ENCODE data around the gene PELI2.

PELI2 gene

DNA sequence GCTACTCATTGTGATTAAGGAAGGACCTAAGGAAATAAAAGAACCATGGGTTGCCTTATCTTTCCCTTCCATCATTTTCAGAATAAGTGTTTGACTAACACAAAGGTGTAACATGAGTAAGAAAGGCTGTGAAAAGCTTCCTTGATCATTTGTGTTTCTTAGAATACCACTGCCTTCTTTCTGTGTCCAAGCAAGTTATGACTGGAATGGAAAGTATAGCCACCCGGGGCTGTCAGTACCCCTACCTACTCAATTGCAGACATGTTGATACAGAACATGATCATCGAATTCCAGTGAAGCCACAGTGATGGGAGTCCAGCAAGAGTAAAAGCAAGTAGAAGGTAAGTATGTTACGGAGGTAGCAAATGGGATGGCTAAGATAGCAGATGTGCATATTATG lies 209.8 kb downstream of the PELI2 start:
- no peaks in the 10 kb centered on the region for H3K9me3 ChIP-seq (ENCODE audit: control insufficient read depth, low read length)
- H3K9ac ChIP-seq (ENCODE audit: low read length), result no peak overlapping the region
- no peak overlapping the region for H3K14ac ChIP-seq (ENCODE audit: low read length in 2 of 2)
- no peak overlapping the region for H3K4ac ChIP-seq (ENCODE audit: low read depth in 1 of 2, low read length in 2 of 2)
- H3K36me3 ChIP-seq (ENCODE audit: control insufficient read depth in 1 of 2, insufficient read depth in 2 of 2, low read depth in 1 of 2, low read length in 2 of 2), result no peaks in the 10 kb centered on the region
- no peaks in the 10 kb centered on the region for H3K27me3 ChIP-seq (ENCODE audit: control insufficient read depth in 1 of 2, insufficient read depth in 1 of 2, low read length in 2 of 2)
- no peak overlapping the region for H2AFZ ChIP-seq (ENCODE audit: low read depth, low read length)
- H2BK12ac ChIP-seq (ENCODE audit: low read length in 2 of 2), result peak overlapping the region in 1 of 2 experiments; percentile 28
- no peak overlapping the region for H3K18ac ChIP-seq (ENCODE audit: low read depth in 1 of 2, low read length in 2 of 2)
- H2BK5ac ChIP-seq (ENCODE audit: low read depth, low read length, poor library complexity, severe bottlenecking), result no peak overlapping the region
- no peak overlapping the region for H2BK120ac ChIP-seq (ENCODE audit: low read depth, low read length)
- H3K79me1 ChIP-seq (replicated peaks; ENCODE audit: low read length, poor library complexity, severe bottlenecking), result no peaks in the 10 kb centered on the region
- H4K91ac ChIP-seq (ENCODE audit: low read length), result no peak overlapping the region
- no peak overlapping the region for H3K4me3 ChIP-seq (ENCODE audit: insufficient read depth in 1 of 2, low read depth in 1 of 2, low read length in 2 of 2)
- no peak overlapping the region for H2AK5ac ChIP-seq (ENCODE audit: low read length, severe bottlenecking)
- H3K23ac ChIP-seq (ENCODE audit: low read length in 2 of 2), result no peak overlapping the region
- no peak overlapping the region for H3K27ac ChIP-seq (ENCODE audit: low read length, poor library complexity, severe bottlenecking)
- H3K4me2 ChIP-seq (ENCODE audit: low read length, poor library complexity, severe bottlenecking), result no peak overlapping the region
- no peak overlapping the region for H2BK15ac ChIP-seq (ENCODE audit: low read depth, poor library complexity, severe bottlenecking)
- 97% methylated on average over 3 of the region's 3 CpGs for WGBS
- H4K8ac ChIP-seq (ENCODE audit: low read length), result no peak overlapping the region
- DNase-seq, result no peak
- peaks cover 6% of the 10 kb centered on the region for H3K4me1 ChIP-seq (ENCODE audit: control insufficient read depth, insufficient read depth, low read depth, low read length)

DNA sequence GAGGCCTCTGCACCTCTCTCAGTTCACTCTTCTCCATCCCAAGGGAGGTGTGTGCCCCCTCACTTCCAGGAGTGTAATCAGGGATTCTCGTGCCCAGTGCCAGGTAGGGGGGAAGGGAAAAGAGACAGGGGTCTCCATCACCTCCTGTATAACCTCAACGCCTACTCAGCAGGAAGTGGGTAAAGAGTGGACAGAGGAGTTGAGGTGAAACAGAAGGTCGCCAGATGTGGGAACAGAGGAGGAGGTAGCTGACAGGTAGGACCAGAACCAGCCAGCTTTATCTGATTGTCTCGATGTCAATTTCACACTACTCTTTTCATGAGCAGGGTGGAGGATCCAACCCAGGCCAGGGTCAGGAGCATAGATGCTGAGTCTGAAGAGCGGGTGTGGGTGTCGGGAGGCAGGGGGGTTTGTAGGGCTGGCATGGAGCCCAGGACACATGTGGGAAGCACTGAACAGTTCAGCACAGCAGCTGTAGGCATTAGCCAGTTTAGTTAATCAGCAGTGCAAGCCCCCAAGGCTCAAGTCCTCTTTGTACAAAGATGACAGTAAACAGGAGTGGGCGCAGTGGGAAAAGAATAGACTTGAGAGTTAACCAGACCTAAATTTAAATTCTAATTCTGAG lies 213.5 kb downstream of the PELI2 start:
- Histone ChIP-seq H3K18ac (ENCODE audit: low read depth in 1 of 2, low read length in 2 of 2) (peak overlapping the region; percentile 64 to 89), H2AK5ac (ENCODE audit: low read length, severe bottlenecking) (peak overlapping the region; percentile 29)
- WGBS, result 83% methylated on average over 7 of the region's 7 CpGs

DNA sequence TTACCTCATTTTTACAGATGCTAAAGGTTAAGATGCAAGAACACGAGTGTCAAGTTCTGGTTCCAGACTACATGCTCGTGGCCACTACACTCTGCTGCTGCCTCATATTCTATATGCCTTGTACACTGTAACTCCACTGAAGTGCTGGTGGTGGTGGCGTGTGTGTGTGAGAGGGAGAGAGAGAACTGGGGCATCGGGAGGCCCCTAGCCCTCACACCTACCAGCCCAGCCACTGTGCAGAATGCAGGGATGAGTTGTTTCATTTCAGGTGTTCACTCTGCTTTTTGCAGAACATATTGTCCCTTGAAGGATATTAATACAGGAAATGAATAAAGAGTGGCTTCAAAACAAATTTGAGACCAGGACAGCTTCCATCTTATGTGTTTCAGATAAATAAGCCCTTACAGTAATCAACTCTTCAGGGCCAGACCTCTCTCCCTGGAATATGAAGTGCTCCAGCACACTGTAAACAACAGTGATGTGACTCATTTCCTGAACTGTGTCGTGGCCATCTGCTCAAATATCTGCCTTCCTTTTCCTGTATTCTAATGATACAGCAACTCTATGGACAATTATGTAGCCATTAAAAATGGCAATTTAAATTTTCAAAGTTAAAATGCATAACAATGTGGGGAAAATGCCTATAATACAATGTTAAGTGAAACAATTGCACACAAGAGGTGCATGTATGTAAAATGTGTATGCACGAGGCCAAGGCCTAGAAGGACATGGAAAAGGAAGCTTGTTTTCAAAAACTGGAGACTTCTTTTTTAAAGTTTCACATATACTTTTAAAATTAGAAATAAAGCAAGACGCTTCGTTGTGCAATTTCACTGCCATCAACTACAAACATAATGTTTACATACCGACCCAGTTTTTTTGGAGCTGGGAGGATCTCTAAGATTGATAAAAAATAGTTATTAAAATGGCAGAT lies 215.4 kb downstream of the PELI2 start:
- Histone ChIP-seq H3K18ac (ENCODE audit: low read depth in 1 of 2, low read length in 2 of 2) (peak overlapping the region; percentile 73 to 78), H3K27ac (ENCODE audit: low read length, poor library complexity, severe bottlenecking) (peak overlapping the region; percentile 55), H3K14ac (ENCODE audit: low read length in 2 of 2) (no peak overlapping the region), H2BK120ac (ENCODE audit: low read depth, low read length) (peak overlapping the region; percentile 69), H3K4me2 (ENCODE audit: low read length, poor library complexity, severe bottlenecking) (no peak overlapping the region), H2BK15ac (ENCODE audit: low read depth, poor library complexity, severe bottlenecking) (no peak overlapping the region), H3K9me3 (ENCODE audit: control insufficient read depth, low read length) (no peaks in the 10 kb centered on the region), H2BK5ac (ENCODE audit: low read depth, low read length, poor library complexity, severe bottlenecking) (no peak overlapping the region), H2BK12ac (ENCODE audit: low read length in 2 of 2) (peak overlapping the region in 1 of 2 experiments; percentile 79), H4K8ac (ENCODE audit: low read length) (peak overlapping the region; percentile 21), H2AFZ (ENCODE audit: low read depth, low read length) (no peak overlapping the region), H3K23ac (ENCODE audit: low read length in 2 of 2) (no peak overlapping the region), H3K4ac (ENCODE audit: low read depth in 1 of 2, low read length in 2 of 2) (peak overlapping the region; percentile 39 to 54), H3K9ac (ENCODE audit: low read length) (peak overlapping the region; percentile 44), H3K36me3 (ENCODE audit: control insufficient read depth in 1 of 2, insufficient read depth in 2 of 2, low read depth in 1 of 2, low read length in 2 of 2) (no peaks in the 10 kb centered on the region), H3K79me1 (replicated peaks; ENCODE audit: low read length, poor library complexity, severe bottlenecking) (no peaks in the 10 kb centered on the region), H3K27me3 (ENCODE audit: control insufficient read depth in 1 of 2, insufficient read depth in 1 of 2, low read length in 2 of 2) (no peaks in the 10 kb centered on the region), H3K4me1 (ENCODE audit: control insufficient read depth, insufficient read depth, low read depth, low read length) (peaks cover 6% of the 10 kb centered on the region), H2AK5ac (ENCODE audit: low read length, severe bottlenecking) (no peak overlapping the region), H3K4me3 (ENCODE audit: insufficient read depth in 1 of 2, low read depth in 1 of 2, low read length in 2 of 2) (no peak overlapping the region), H4K91ac (ENCODE audit: low read length) (peak overlapping the region; percentile 65)
- peak; percentile 96 for DNase-seq
- 13% methylated on average over 4 of the region's 9 CpGs for WGBS

More for the DNA sequence above, 213.5 kb downstream of the PELI2 start:
- Histone ChIP-seq H3K27ac (ENCODE audit: low read length, poor library complexity, severe bottlenecking) (no peak overlapping the region), H3K9me3 (ENCODE audit: control insufficient read depth, low read length) (no peaks in the 10 kb centered on the region), H2AFZ (ENCODE audit: low read depth, low read length) (no peak overlapping the region), H3K4ac (ENCODE audit: low read depth in 1 of 2, low read length in 2 of 2) (peak overlapping the region; percentile 52 to 71), H3K4me3 (ENCODE audit: insufficient read depth in 1 of 2, low read depth in 1 of 2, low read length in 2 of 2) (no peak overlapping the region), H3K4me1 (ENCODE audit: control insufficient read depth, insufficient read depth, low read depth, low read length) (peaks cover 7% of the 10 kb centered on the region), H3K27me3 (ENCODE audit: control insufficient read depth in 1 of 2, insufficient read depth in 1 of 2, low read length in 2 of 2) (no peaks in the 10 kb centered on the region), H2BK5ac (ENCODE audit: low read depth, low read length, poor library complexity, severe bottlenecking) (no peak overlapping the region), H3K14ac (ENCODE audit: low read length in 2 of 2) (no peak overlapping the region), H2BK120ac (ENCODE audit: low read depth, low read length) (peak overlapping the region; percentile 76), H3K79me1 (replicated peaks; ENCODE audit: low read length, poor library complexity, severe bottlenecking) (no peaks in the 10 kb centered on the region), H2BK15ac (ENCODE audit: low read depth, poor library complexity, severe bottlenecking) (peak overlapping the region; percentile 19), H2BK12ac (ENCODE audit: low read length in 2 of 2) (peak overlapping the region; percentile 85 to 96), H4K8ac (ENCODE audit: low read length) (peak overlapping the region; percentile 69), H3K36me3 (ENCODE audit: control insufficient read depth in 1 of 2, insufficient read depth in 2 of 2, low read depth in 1 of 2, low read length in 2 of 2) (no peaks in the 10 kb centered on the region), H3K9ac (ENCODE audit: low read length) (no peak overlapping the region), H4K91ac (ENCODE audit: low read length) (peak overlapping the region; percentile 90), H3K23ac (ENCODE audit: low read length in 2 of 2) (no peak overlapping the region), H3K4me2 (ENCODE audit: low read length, poor library complexity, severe bottlenecking) (no peak overlapping the region)
- DNase-seq, result no peak

DNA sequence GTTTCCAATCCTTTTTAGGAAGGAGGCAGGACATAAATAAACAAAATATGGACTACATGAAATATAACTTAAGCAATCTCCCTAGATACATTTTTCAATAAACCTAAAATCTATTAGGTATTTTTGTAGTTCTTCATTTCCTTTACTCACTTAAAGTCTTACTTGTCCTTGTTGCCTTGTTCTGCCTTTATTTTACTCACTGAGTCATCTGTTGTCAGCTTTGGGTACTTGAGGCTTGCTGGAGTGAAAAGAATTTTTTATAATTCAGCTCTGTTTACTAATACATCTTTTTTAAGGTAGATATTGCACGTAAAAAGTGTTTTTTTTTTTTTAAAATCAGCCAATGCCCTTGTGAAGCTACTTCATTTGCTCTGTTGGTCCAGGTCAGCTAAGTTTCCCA lies 216.2 kb downstream of the PELI2 start:
- Histone ChIP-seq H4K8ac (ENCODE audit: low read length) (no peak overlapping the region), H2BK12ac (ENCODE audit: low read length in 2 of 2) (no peak overlapping the region), H3K18ac (ENCODE audit: low read depth in 1 of 2, low read length in 2 of 2) (no peak overlapping the region), H2BK15ac (ENCODE audit: low read depth, poor library complexity, severe bottlenecking) (no peak overlapping the region), H3K9me3 (ENCODE audit: control insufficient read depth, low read length) (no peaks in the 10 kb centered on the region), H3K23ac (ENCODE audit: low read length in 2 of 2) (no peak overlapping the region), H3K4me2 (ENCODE audit: low read length, poor library complexity, severe bottlenecking) (no peak overlapping the region), H3K9ac (ENCODE audit: low read length) (peak overlapping the region; percentile 44), H3K27ac (ENCODE audit: low read length, poor library complexity, severe bottlenecking) (no peak overlapping the region), H3K14ac (ENCODE audit: low read length in 2 of 2) (no peak overlapping the region), H2AK5ac (ENCODE audit: low read length, severe bottlenecking) (no peak overlapping the region), H2BK120ac (ENCODE audit: low read depth, low read length) (no peak overlapping the region), H3K4ac (ENCODE audit: low read depth in 1 of 2, low read length in 2 of 2) (no peak overlapping the region), H3K4me1 (ENCODE audit: control insufficient read depth, insufficient read depth, low read depth, low read length) (peaks cover 6% of the 10 kb centered on the region), H3K4me3 (ENCODE audit: insufficient read depth in 1 of 2, low read depth in 1 of 2, low read length in 2 of 2) (no peak overlapping the region), H3K36me3 (ENCODE audit: control insufficient read depth in 1 of 2, insufficient read depth in 2 of 2, low read depth in 1 of 2, low read length in 2 of 2) (no peaks in the 10 kb centered on the region), H2BK5ac (ENCODE audit: low read depth, low read length, poor library complexity, severe bottlenecking) (no peak overlapping the region), H3K27me3 (ENCODE audit: control insufficient read depth in 1 of 2, insufficient read depth in 1 of 2, low read length in 2 of 2) (no peaks in the 10 kb centered on the region), H4K91ac (ENCODE audit: low read length) (no peak overlapping the region), H3K79me1 (replicated peaks; ENCODE audit: low read length, poor library complexity, severe bottlenecking) (no peaks in the 10 kb centered on the region), H2AFZ (ENCODE audit: low read depth, low read length) (no peak overlapping the region)
- peak; percentile 63 for DNase-seq
- no CpG with 5 or more reads among the region's 1 CpG for WGBS
